ACHN (cell line): ENCODE data around the gene TMEM125.

ENCODE experiments used
- DNase-seq: peaks from one replicate; pipeline ENCODE4 v3.0.0-alpha.2; 2015
- in situ Hi-C: cut with HindIII; loops from 2 replicates; pipeline ENCODE4 v1.10.0; 2017; ENCODE audit warnings: low sequenced_read_pairs, low pct_ligation_motif_present, low pct_unique_long_range_greater_than_20kb

TMEM125 gene

DNA sequence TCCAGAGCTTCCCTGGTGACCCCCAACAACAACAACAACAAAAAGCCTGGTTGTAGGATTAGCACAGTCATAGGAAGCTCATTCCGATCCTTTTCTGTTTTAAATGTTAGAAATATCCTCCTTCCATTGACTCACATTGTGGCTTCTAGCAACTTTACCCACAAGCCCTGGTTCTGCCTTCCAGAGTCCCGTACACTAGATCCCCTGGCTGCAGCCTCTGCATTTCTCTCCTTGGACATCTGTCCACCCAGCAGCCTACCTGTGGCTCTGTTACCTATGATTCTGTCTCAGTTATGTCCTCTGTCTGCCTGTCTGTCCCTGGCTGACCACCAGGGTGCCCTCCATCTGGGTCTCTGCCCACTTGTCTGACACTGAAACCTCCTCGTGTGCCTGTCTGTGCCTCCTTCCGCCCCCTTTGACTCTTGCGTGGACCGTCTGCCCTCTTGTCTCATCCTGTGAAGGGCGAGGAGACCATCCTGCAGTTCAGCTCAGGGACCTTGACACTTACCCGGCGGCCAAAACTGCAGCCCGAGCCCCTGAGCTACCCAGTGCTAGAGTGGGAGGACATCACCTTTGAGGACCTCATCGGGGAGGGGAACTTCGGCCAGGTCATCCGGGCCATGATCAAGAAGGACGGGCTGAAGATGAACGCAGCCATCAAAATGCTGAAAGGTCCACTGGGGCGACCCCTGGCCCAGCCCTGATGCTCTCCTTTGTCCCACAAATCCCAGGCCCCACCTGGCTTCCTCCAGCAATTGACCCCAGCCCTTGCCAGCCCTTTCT is 47.1 kb downstream of the TMEM125 start:
- in situ Hi-C loops, result no loop called here

DNA sequence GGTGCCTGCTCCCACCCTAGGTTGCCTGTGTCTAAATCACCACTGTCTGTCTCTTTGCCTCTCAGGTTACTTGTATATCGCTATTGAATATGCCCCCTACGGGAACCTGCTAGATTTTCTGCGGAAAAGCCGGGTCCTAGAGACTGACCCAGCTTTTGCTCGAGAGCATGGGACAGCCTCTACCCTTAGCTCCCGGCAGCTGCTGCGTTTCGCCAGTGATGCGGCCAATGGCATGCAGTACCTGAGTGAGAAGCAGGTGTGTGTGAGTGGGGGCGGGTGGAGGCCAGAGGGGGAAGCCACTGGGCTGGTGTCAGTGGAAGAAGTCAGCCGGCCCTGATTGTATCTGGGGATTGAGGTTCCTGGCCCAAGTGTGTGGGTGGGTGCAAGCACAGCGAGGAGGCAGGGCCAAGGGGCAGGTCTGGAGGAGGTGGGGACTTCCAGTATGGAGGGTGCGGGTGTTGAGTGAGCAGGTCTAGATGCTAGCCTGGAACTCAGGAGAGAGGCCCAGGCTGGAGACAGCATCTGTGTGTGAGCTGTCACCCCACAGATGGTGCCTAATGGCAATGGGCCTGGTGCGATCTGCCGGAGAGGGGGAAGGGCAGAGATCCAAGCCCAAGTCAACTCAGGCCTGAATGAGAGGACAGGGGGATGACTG is 48.2 kb downstream of the TMEM125 start:
- in situ Hi-C loops, result no loop called here
- no peak for DNase-seq

More for the DNA sequence above, 47.1 kb downstream of the TMEM125 start:
- no peak for DNase-seq

DNA sequence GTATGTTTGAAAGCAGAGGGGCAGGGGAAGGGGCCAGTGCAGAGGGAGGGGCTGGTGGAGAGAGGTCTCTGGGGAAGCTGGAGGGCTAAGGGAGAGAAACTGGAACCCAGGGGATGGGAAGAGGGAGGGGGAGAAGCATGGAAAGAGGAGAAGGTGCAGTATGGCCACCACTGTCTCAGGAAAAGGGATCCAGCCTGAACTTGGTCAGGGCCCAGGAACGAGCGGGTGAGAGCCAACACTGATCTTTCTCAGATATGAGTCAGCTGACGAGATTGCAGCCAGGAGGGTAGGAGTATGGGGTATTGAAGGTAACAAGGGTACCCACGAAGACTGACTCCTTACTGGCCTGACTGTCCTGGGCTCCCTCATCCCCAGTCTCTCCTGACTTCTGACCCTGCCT is 49.0 kb downstream of the TMEM125 start:
- in situ Hi-C loops, result no loop called here
- DNase-seq, result no peak

DNA sequence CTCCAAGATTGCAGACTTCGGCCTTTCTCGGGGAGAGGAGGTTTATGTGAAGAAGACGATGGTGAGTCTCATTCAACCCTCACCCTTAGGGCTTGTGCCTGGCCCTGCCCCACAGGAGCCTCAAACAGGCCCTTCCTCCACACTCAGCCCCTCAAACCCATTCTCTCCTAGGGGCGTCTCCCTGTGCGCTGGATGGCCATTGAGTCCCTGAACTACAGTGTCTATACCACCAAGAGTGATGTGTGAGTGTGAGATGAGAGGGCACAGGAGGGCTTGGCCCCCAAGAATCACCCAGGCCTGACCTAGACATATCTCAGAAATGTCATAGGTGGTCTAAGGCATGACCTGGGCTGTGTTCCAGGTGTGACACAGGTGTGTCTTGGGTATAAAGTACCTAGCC is 49.5 kb downstream of the TMEM125 start:
- in situ Hi-C loops, result no loop called here
- no peak for DNase-seq

DNA sequence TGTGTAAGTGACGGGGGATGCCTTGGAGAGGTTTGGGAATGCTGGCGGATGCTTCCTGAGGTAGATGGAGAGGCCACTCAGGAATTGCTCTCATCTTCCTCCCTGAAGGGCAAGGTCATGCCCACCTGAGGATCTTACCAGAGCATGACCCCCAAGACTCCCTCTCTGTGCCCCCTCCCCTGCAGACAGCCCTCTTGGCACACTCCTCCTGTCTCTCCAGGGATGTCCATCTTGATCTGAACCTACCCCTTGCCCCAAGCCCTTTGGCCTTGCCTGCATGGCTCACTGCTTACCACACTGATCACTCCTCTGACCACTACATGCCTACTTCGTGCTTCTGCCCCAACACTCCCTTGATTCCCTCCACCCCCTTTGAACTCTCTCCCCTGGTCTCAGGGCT is 50.0 kb downstream of the TMEM125 start:
- in situ Hi-C loops, result no loop called here
- DNase-seq, result no peak

DNA sequence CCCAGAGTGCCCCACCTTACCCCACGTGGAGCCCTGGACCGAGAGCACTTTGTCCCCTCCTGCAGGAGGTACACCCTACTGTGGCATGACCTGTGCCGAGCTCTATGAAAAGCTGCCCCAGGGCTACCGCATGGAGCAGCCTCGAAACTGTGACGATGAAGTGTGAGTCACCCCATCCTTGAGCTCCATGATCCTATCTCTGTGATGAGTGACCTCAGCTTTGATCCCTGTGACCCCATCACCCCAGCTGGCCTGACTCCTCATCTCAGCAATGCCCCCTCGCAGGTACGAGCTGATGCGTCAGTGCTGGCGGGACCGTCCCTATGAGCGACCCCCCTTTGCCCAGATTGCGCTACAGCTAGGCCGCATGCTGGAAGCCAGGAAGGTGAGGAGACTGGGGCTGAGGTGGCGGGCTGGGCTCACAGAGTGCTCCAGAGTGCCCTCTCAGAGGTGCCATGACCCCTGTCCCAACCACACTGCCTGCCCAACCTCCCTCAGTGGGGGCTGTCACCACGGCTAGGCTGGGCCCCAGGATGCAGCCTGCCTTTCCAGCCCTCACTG is 51.6 kb downstream of the TMEM125 start:
- in situ Hi-C loops, result no loop called here
- DNase-seq, result no peak

DNA sequence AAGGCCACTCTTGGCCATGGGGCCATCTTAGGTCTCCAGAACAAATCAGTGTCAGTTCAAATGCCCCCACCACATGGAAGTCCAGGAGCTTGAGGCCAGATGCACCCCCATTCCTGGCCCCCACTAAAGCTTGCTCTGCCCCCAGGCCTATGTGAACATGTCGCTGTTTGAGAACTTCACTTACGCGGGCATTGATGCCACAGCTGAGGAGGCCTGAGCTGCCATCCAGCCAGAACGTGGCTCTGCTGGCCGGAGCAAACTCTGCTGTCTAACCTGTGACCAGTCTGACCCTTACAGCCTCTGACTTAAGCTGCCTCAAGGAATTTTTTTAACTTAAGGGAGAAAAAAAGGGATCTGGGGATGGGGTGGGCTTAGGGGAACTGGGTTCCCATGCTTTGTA is 52.7 kb downstream of the TMEM125 start:
- in situ Hi-C loops, result no loop called here
- no peak for DNase-seq
